GM12878 (cell line): Measurements from ENCODE around the gene PTCH2.

Experiments used
- HDGF ChIP-seq: fragments of 450-650 bp; IDR thresholded peaks from 2 replicates; pipeline ENCODE4 v1.6.1; 2016; ENCODE audit warnings: antibody characterized with exemption
- IRF3 ChIP-seq: fragments of 450-650 bp; IDR thresholded peaks from 2 replicates; pipeline ENCODE4 v1.6.1; 2014; ENCODE audit warnings: mild to moderate bottlenecking
- MYC ChIP-seq: IDR thresholded peaks from 2 replicates; pipeline ENCODE4 v1.6.1; 2011; ENCODE audit warnings: mild to moderate bottlenecking, low read length, moderate library complexity, inconsistent platforms; ENCODE audit not compliant: insufficient read depth, insufficient replicate concordance, insufficient read length, severe bottlenecking
- POLR2A ChIP-seq: IDR thresholded peaks from 2 replicates; pipeline ENCODE4 v1.6.1; 2011; ENCODE audit warnings: low read depth, mild to moderate bottlenecking, low read length
- RFX5 ChIP-seq: IDR thresholded peaks from 2 replicates; pipeline ENCODE4 v1.6.1; 2011; ENCODE audit warnings: low read depth, low read length, improper control_type of control experiment
- TAF1 ChIP-seq: IDR thresholded peaks from 2 replicates; pipeline ENCODE4 v1.6.1; 2011; ENCODE audit warnings: mild to moderate bottlenecking, low read depth, low read length, borderline replicate concordance
- YY1 ChIP-seq: IDR thresholded peaks from 2 replicates; pipeline ENCODE4 v1.6.1; 2011; ENCODE audit warnings: low read depth, mild to moderate bottlenecking, low read length

- TF ChIP-seq TAF1 (no peak), HDGF (no peak), MYC (no peak), POLR2A (no peak; the same call in 1 of the 2 replicates), RFX5 (no peak), IRF3 (no peak), YY1 (no peak)
These were observed 39.5 kb downstream of the PTCH2 start for GRCh38 chr1:44803312-44804095.
